ENCODE measurements around the gene GNMT.

Gene GNMT

DNA sequence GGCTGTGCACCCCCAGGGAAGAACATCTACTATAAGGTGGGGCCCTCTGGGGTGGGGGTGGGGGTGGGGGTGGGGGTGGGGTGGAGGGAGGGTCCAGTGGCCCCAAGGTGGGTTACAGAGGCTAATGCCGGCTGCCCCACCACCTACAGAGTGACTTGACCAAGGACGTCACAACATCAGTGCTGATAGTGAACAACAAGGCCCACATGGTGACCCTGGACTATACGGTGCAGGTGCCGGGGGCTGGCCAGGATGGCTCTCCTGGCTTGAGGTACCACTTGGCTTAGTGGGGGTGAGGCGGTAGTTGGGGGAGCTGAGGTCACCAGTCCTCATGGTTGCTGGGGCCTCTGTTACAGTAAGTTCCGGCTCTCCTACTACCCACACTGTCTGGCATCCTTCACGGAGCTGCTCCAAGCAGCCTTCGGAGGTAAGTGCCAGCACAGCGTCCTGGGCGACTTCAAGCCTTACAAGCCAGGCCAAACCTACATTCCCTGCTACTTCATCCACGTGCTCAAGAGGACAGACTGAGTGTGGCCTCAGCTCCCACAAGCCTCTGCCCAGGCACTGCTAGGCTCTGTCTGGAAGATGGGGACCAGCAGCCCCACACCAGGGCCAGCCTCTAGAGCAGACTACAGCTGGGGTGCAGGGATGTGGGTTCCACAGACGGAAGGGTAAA lies 2.8 kb downstream of the GNMT start:
- no peak for TF ChIP-seq PAX5 (IDR thresholded peaks at IDR 0.05; ENCODE audit: insufficient read depth, low read length, severe bottlenecking)
- TF ChIP-seq TAF1 (IDR thresholded peaks at IDR 0.05; ENCODE audit: low read depth, low read length): no peak
- TF ChIP-seq POLR2A (IDR thresholded peaks at IDR 0.05; ENCODE audit: low read depth, low read length): no peak
- no peak for TF ChIP-seq SPI1 (IDR thresholded peaks at IDR 0.05; ENCODE audit: low read depth, low read length)
- TF ChIP-seq POU2F2 (IDR thresholded peaks at IDR 0.05; ENCODE audit: low read depth, low read length): no peak
- no peak for TF ChIP-seq POLR2AphosphoS5 (IDR thresholded peaks at IDR 0.05; ENCODE audit: low read depth, low read length)
- FAIRE-seq: peak; percentile 13
- DNase-seq (ENCODE audit: insufficient read length, low spot score): no peak

DNA sequence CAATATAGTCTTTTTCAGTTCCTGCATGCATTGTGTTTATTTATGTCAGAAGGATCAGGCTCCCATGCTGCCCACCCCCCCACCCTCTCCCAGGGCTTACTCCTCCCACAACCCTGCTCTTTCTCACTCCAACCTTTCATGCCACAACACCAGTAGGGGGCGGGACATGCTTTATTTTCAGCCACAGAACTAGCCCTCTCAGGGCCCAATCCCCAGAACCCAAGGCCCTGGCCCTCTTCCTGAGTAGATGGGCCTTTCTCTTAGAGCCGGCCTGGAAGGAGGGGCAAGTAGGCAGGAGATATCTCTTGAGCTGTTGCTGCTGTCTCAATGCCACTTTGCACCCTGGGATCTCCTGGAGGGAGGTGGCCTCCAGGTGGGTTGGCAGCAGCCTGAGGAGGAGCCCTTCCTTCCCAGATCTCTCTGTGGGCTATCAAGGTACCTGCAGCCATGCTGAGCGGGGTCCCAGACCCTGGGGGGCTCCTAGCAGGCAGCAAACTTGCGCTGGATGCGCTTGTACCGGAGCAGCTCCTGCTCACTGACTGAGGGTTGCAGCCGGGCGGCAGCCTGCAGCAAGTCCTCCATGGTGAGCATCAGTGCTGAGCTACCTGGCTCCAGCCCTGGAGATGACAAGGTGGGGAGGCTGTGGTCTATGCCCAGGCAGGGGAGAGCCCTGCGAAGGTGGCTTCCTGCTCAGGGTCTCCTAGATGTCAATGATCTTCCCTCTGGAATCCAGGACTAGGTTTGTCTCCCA lies 3.5 kb downstream of the GNMT start:
- FAIRE-seq: no peak
- no peak for TF ChIP-seq SPI1 (IDR thresholded peaks at IDR 0.05; ENCODE audit: low read depth, low read length)
- no peak for TF ChIP-seq POLR2A (IDR thresholded peaks at IDR 0.05; ENCODE audit: low read depth, low read length)
- TF ChIP-seq POU2F2 (IDR thresholded peaks at IDR 0.05; ENCODE audit: low read depth, low read length): no peak
- no peak for TF ChIP-seq PAX5 (IDR thresholded peaks at IDR 0.05; ENCODE audit: insufficient read depth, low read length, severe bottlenecking)
- TF ChIP-seq TAF1 (IDR thresholded peaks at IDR 0.05; ENCODE audit: low read depth, low read length): no peak
- DNase-seq (ENCODE audit: insufficient read length, low spot score): no peak

DNA sequence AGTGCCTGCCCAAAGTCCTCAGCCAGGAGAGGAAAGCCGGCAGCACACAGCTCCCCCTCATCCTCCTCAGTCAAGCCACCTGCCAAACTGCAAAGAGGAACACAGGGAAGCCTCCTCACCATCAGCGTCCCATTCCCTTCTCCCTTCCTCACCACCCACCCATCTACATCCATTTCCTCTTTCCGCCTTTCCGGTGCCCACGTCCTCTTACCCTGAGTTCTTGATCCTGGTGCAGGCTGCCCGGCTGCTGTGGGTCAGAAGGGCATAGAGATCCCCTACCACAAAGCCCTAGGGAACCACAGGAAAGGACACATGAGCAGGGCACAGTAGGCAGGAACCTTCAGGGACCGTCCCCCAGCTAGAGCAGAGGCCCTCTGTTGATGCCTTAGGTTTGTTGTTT lies 6.0 kb downstream of the GNMT start:
- FAIRE-seq: no peak
- DNase-seq (ENCODE audit: insufficient read length, low spot score): no peak
- TF ChIP-seq SPI1 (IDR thresholded peaks at IDR 0.05; ENCODE audit: low read depth, low read length) (no peak), TAF1 (IDR thresholded peaks at IDR 0.05; ENCODE audit: low read depth, low read length) (no peak), POLR2A (IDR thresholded peaks at IDR 0.05; ENCODE audit: low read depth, low read length) (no peak), POU2F2 (IDR thresholded peaks at IDR 0.05; ENCODE audit: low read depth, low read length) (no peak), POLR2AphosphoS5 (IDR thresholded peaks at IDR 0.05; ENCODE audit: low read depth, low read length) (no peak), PAX5 (IDR thresholded peaks at IDR 0.05; ENCODE audit: insufficient read depth, low read length, severe bottlenecking) (no peak)

DNA sequence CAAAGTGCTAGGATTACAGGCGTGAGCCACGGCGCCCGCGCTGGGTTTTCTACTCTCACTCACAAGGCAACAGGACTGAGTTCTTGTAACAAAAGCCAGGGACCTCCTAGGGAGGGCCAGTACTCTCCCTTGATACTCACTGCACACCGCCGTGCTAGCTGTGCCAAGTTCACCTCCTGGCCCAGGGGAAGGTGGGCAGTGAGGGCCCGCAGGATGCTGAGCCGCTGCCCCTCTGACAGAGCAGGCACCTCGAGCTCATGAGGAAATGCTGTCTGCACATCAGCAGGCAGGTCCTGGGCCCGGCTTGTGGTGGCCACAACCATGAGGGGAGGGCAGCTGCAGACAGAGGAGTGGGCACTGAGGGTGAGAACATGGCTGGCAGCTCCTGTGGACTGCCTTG lies 6.7 kb downstream of the GNMT start:
- FAIRE-seq: no peak
- DNase-seq (ENCODE audit: insufficient read length, low spot score): no peak
- TF ChIP-seq POLR2A (IDR thresholded peaks at IDR 0.05; ENCODE audit: low read depth, low read length) (no peak), SPI1 (IDR thresholded peaks at IDR 0.05; ENCODE audit: low read depth, low read length) (no peak), PAX5 (IDR thresholded peaks at IDR 0.05; ENCODE audit: insufficient read depth, low read length, severe bottlenecking) (no peak), POLR2AphosphoS5 (IDR thresholded peaks at IDR 0.05; ENCODE audit: low read depth, low read length) (no peak), TAF1 (IDR thresholded peaks at IDR 0.05; ENCODE audit: low read depth, low read length) (no peak), POU2F2 (IDR thresholded peaks at IDR 0.05; ENCODE audit: low read depth, low read length) (no peak)

DNA sequence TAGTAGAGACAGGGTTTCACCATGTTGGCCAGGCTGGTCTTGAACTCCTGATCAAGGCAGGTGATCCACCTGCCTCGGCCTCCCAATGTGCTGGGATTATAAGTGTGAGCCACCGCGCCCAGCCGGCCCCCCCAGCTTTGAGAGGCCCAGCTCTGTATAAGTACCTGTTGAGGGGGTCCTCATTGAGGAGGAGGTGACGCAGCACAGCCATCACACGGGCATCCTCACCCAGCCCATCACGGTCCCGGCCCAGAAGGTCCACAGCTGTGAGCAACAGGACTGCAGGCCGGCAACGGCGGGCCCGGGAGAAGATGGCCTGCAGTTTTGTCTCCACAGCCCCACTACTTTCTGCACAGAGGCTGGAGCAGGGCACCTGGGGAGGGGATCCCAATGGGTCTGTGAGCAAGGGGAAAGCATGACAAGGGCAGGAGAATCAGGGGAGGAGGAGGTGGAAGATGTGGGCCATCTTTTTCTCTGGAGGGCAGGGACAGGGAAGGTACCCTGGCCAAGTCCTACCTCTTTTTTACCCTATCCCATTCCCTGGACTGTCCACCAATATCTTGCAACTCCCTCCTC lies 7.7 kb downstream of the GNMT start:
- no peak for DNase-seq (ENCODE audit: insufficient read length, low spot score)
- TF ChIP-seq POLR2A (IDR thresholded peaks at IDR 0.05; ENCODE audit: low read depth, low read length): no peak
- TF ChIP-seq POU2F2 (IDR thresholded peaks at IDR 0.05; ENCODE audit: low read depth, low read length): no peak
- no peak for TF ChIP-seq PAX5 (IDR thresholded peaks at IDR 0.05; ENCODE audit: insufficient read depth, low read length, severe bottlenecking)
- no peak for FAIRE-seq

DNA sequence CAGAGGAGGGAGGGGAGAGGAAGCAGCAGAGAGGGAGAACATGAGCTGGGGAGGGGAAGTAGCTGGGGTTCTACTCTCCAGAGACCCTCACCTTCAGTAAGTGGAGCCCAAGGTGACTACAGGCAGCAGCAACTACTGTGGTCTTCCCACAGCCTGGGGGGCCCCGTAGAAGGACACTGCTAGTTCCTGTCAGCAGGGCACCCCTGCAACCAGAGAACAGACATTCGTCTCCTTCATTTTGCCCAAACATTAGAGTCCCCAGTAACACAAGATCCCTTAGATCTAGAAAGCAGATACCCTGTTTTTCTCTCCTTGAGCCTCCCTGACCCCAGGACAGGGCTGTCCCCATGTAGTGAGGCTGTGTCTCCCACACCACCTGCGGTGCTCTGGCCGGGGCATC lies 8.2 kb downstream of the GNMT start:
- TF ChIP-seq TAF1 (IDR thresholded peaks at IDR 0.05; ENCODE audit: low read depth, low read length): no peak
- no peak for TF ChIP-seq POLR2AphosphoS5 (IDR thresholded peaks at IDR 0.05; ENCODE audit: low read depth, low read length)
- TF ChIP-seq SPI1 (IDR thresholded peaks at IDR 0.05; ENCODE audit: low read depth, low read length): no peak
- TF ChIP-seq POLR2A (IDR thresholded peaks at IDR 0.05; ENCODE audit: low read depth, low read length): no peak
- no peak for TF ChIP-seq PAX5 (IDR thresholded peaks at IDR 0.05; ENCODE audit: insufficient read depth, low read length, severe bottlenecking)
- TF ChIP-seq POU2F2 (IDR thresholded peaks at IDR 0.05; ENCODE audit: low read depth, low read length): no peak
- DNase-seq (ENCODE audit: insufficient read length, low spot score): no peak
- FAIRE-seq: no peak

DNA sequence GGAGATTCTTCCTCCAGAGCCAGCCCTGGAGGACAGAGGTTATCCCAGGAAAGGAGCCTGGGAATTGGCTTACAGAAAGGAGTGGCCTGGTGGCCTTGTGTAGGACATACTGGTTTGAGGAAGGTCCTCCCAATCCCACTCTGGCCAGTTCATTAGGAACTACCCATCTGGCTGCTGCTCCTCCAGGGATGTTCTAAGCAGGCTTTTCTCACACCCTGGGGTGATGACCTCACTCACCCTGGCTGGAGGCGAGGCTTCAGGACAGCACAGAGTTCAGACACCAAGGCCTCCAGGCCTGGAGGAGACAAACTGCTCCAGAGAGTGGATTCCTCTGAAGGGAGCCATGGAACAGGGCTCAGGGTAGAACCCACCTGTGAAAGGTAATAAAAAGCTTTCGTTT lies 8.9 kb downstream of the GNMT start:
- TF ChIP-seq SPI1 (IDR thresholded peaks at IDR 0.05; ENCODE audit: low read depth, low read length) (no peak), POLR2A (IDR thresholded peaks at IDR 0.05; ENCODE audit: low read depth, low read length) (no peak), POU2F2 (IDR thresholded peaks at IDR 0.05; ENCODE audit: low read depth, low read length) (no peak), TAF1 (IDR thresholded peaks at IDR 0.05; ENCODE audit: low read depth, low read length) (no peak), POLR2AphosphoS5 (IDR thresholded peaks at IDR 0.05; ENCODE audit: low read depth, low read length) (no peak), PAX5 (IDR thresholded peaks at IDR 0.05; ENCODE audit: insufficient read depth, low read length, severe bottlenecking) (no peak)
- DNase-seq (ENCODE audit: insufficient read length, low spot score) (no peak), FAIRE-seq (no peak)

DNA sequence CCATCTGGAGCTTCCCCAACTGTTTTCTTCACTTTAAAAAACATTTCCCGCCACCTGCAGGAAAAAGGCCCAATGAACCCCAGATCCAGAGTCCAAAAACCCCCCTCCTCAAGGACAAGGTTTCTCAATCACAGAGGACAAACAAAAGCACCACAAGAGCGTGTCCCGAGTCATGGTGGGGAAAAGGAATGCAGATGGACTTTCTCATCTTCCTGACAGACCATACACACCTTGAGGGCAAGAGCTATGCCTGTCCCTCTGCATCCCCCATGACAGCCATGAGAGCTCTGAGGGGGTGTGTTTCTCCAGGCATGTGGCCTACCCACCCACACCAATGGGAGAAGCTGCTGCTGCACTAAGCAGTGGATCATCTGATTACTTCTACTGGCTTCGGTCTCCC lies 9.4 kb downstream of the GNMT start:
- TF ChIP-seq SPI1 (IDR thresholded peaks at IDR 0.05; ENCODE audit: low read depth, low read length) (no peak), POLR2AphosphoS5 (IDR thresholded peaks at IDR 0.05; ENCODE audit: low read depth, low read length) (no peak), TAF1 (IDR thresholded peaks at IDR 0.05; ENCODE audit: low read depth, low read length) (no peak), POU2F2 (IDR thresholded peaks at IDR 0.05; ENCODE audit: low read depth, low read length) (no peak), PAX5 (IDR thresholded peaks at IDR 0.05; ENCODE audit: insufficient read depth, low read length, severe bottlenecking) (no peak), POLR2A (IDR thresholded peaks at IDR 0.05; ENCODE audit: low read depth, low read length) (no peak)
- FAIRE-seq: no peak

DNA sequence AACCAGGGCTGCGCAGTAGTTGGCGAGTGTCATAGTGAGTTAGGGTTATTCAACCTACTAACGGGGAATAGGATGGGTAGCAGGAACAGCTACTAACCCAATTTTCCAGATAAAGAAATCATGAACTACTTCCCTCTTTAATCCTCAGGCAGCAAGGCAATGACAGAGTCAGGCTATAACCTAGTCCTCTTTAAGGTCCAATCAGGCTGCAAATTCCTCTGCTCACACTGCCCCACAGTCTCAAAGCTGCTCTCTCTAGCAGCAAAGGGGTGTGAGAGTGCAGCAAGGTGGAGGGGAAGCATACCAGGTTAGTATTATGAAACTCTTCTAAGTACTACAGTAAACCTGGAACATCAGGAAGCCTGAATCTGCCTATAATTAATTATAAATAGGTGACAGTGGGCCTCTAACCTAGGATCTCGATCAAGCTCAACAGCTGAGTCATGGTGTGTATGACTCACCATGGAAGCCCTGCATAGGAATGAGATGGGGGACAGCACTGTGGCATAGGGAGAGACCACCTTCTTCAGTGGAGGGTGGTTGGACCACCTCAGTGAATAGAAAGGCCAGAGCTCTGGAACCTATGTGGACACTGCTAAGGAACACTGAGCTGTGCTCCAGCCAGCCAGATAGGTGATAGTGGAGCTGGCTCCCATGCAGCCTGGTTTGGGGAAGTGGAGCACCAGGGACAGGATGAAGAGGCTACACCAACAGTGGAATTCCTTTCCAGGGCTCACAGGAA lies 10.5 kb downstream of the GNMT start:
- no peak for TF ChIP-seq POU2F2 (IDR thresholded peaks at IDR 0.05; ENCODE audit: low read depth, low read length)
- TF ChIP-seq POLR2A (IDR thresholded peaks at IDR 0.05; ENCODE audit: low read depth, low read length): no peak
- TF ChIP-seq SPI1 (IDR thresholded peaks at IDR 0.05; ENCODE audit: low read depth, low read length): no peak
- TF ChIP-seq TAF1 (IDR thresholded peaks at IDR 0.05; ENCODE audit: low read depth, low read length): no peak
- TF ChIP-seq PAX5 (IDR thresholded peaks at IDR 0.05; ENCODE audit: insufficient read depth, low read length, severe bottlenecking): no peak
- no peak for TF ChIP-seq POLR2AphosphoS5 (IDR thresholded peaks at IDR 0.05; ENCODE audit: low read depth, low read length)
- no peak for FAIRE-seq
- DNase-seq (ENCODE audit: insufficient read length, low spot score): no peak

More for the DNA sequence above, 9.4 kb downstream of the GNMT start:
- no peak for DNase-seq (ENCODE audit: insufficient read length, low spot score)

Data from GM12891 (cell line).